SK-N-SH (cell line): ENCODE results near the gene ITIH6. TPM values are rescaled to one million over a fixed set of nuclear protein-coding genes. Genes with fewer than 3 reads are reported as not detected.

Experiments used
- CTCF ChIA-PET: fragments of 300-600, 350-600 bp; formaldehyde crosslinking; extraction: SDS; loops from one replicate; lab custom pipeline; 2021; lab: Yijun Ruan, JAX
- POLR2A ChIA-PET: fragments of 350-600 bp; sonication (Branson Sonifier 250); formaldehyde crosslinking; extraction: SDS; loops from one replicate; lab custom pipeline; 2020; ENCODE audit warnings: antibody characterized with exemption, inconsistent platforms; lab: Yijun Ruan, JAX
- DNase-seq: peaks from one replicate; pipeline ENCODE4 v3.0.0; 2012
- H2AFZ ChIP-seq: fragments of 200-600 bp; sonication (generic); 2 replicates; pipeline ENCODE4 v1.8.1; 2016; ENCODE audit warnings: antibody characterized with exemption, mild to moderate bottlenecking, low read depth
- H3F3A ChIP-seq: fragments of 200-600 bp; sonication (generic); replicated peaks from 2 replicates; pipeline ENCODE3; 2016; ENCODE audit warnings: antibody characterized with exemption, mild to moderate bottlenecking; ENCODE audit not compliant: insufficient read depth
- H3K27ac ChIP-seq, 2 experiments: fragments of 200-500 bp in 1 of 2; fragments of 200-600 bp in 1 of 2; sonication (Bioruptor generic) in 1 of 2; sonication (generic), shearing (Covaris generic) in 1 of 2; 2 replicates each; pipeline versions ENCODE4 v1.5.1 to v1.6.1; 2014 to 2016; ENCODE audit warnings: low read depth in 2 of 2, inconsistent platforms in 1 of 2, low read length in 1 of 2, mild to moderate bottlenecking in 1 of 2, mixed read lengths in 1 of 2
- H3K27me3 ChIP-seq: fragments of 200-600 bp; sonication (generic), shearing (Covaris generic); 2 replicates; pipeline ENCODE4 v1.6.1; 2016; ENCODE audit warnings: mixed run types; ENCODE audit not compliant: insufficient read depth
- H3K36me3 ChIP-seq, 2 experiments: fragments of 200-500 bp in 1 of 2; fragments of 200-600 bp in 1 of 2; sonication (Bioruptor generic) in 1 of 2; sonication (generic) in 1 of 2; replicated peaks in 1 of 2; 2 replicates each; pipeline versions ENCODE3 to v1.5.1; 2014 to 2016; ENCODE audit warnings: low read length in 1 of 2, mild to moderate bottlenecking in 1 of 2; ENCODE audit not compliant: insufficient read depth in 2 of 2, control insufficient read depth in 1 of 2
- H3K4me1 ChIP-seq, 2 experiments: fragments of 200-500 bp in 1 of 2; fragments of 200-600 bp in 1 of 2; sonication (Bioruptor generic) in 1 of 2; sonication (generic), shearing (Covaris generic) in 1 of 2; 2 replicates each; pipeline versions ENCODE4 v1.5.1 to v1.6.1; 2014 to 2016; ENCODE audit warnings: low read depth in 1 of 2, low read length in 1 of 2, mixed run types in 1 of 2; ENCODE audit not compliant: insufficient read depth in 2 of 2, control insufficient read depth in 1 of 2
- H3K4me2 ChIP-seq: fragments of 200-600 bp; sonication (generic), shearing (Covaris generic); 2 replicates; pipeline ENCODE4 v1.6.1; 2017; ENCODE audit warnings: mixed run types
- H3K4me3 ChIP-seq, 2 experiments: fragments of 200-500 bp in 1 of 2; fragments of 200-600 bp in 1 of 2; sonication (Bioruptor generic) in 1 of 2; sonication (generic), shearing (Covaris generic) in 1 of 2; 2 replicates each; pipeline versions ENCODE4 v1.5.1 to v1.8.1; 2014 to 2016; ENCODE audit warnings: low read depth in 2 of 2, inconsistent platforms in 1 of 2, low read length in 1 of 2, mild to moderate bottlenecking in 1 of 2, mixed read lengths in 1 of 2, moderate library complexity in 1 of 2
- H3K79me2 ChIP-seq: fragments of 200-600 bp; sonication (generic); 2 replicates; pipeline ENCODE4 v1.8.1; 2017; ENCODE audit warnings: mild to moderate bottlenecking; ENCODE audit not compliant: insufficient read depth
- H3K9ac ChIP-seq: fragments of 200-600 bp; sonication (generic); 2 replicates; pipeline ENCODE4 v1.6.1; 2017; ENCODE audit warnings: mixed run types
- H3K9me2 ChIP-seq: fragments of 200-600 bp; sonication (generic); 2 replicates; pipeline ENCODE4 v1.6.1; 2017; ENCODE audit warnings: mixed run types
- H3K9me3 ChIP-seq: fragments of 200-600 bp; sonication (generic); 2 replicates; pipeline ENCODE4 v1.6.1; 2017; ENCODE audit warnings: mixed run types, mild to moderate bottlenecking, moderate library complexity
- H4K20me1 ChIP-seq: fragments of 200-600 bp; sonication (generic); 2 replicates; pipeline ENCODE4 v1.6.1; 2017; ENCODE audit warnings: mild to moderate bottlenecking, mixed run types; ENCODE audit not compliant: insufficient read depth
- ELF1 ChIP-seq: IDR thresholded peaks from 2 replicates; pipeline ENCODE4 v1.4.0; 2012
- GATA2 ChIP-seq: sonication (generic); formaldehyde crosslinking; IDR thresholded peaks from 2 replicates; pipeline ENCODE4 v1.5.0; 2020; ENCODE audit warnings: mild to moderate bottlenecking, missing genetic modification reagents
- RAD21 ChIP-seq: IDR thresholded peaks from 2 replicates; pipeline ENCODE4 v1.6.1; 2012; ENCODE audit warnings: mild to moderate bottlenecking, low read length
- RXRA ChIP-seq: IDR thresholded peaks from 2 replicates; pipeline ENCODE4 v1.4.0; 2012; ENCODE audit warnings: low read depth, mild to moderate bottlenecking, borderline replicate concordance
- YY1 ChIP-seq: IDR thresholded peaks from 2 replicates; pipeline ENCODE4 v1.4.0; 2012; ENCODE audit warnings: low read depth, mild to moderate bottlenecking
- WGBS: methylation state at CpG from one replicate; pipeline ENCODE4 v1.1.6; 2017; ENCODE audit warnings: low lambda C conversion rate; 5-methylcytosine and 5-hydroxymethylcytosine counted together
- polyA plus RNA-seq, 3 experiments: library from polyadenylated mRNA; depleted of rRNA; stranded (reverse); fragments of >200 nt; gene quantifications; 2 replicates each; pipeline ENCODE4 v1.2.3, GENCODE V29; 2012
- TF ChIP-seq, protein P1 (sequence below): IDR thresholded peaks from 2 replicates; pipeline ENCODE4 v1.4.0; 2012; ENCODE audit warnings: low read depth
- TF ChIP-seq, protein P2 (sequence below): IDR thresholded peaks from 2 replicates; pipeline ENCODE4 v1.4.0; 2012; ENCODE audit warnings: low read depth, borderline replicate concordance
- TF ChIP-seq, protein P3 (sequence below): fragments of 150-350 bp; IDR thresholded peaks from 2 replicates; pipeline ENCODE4 v1.6.1; 2016; ENCODE audit warnings: mild to moderate bottlenecking, low read depth, low read length

ITIH6 gene
- polyA plus RNA-seq, 1 of the 3 experiments (the other 2 are of a cell fraction): not detected

DNA sequence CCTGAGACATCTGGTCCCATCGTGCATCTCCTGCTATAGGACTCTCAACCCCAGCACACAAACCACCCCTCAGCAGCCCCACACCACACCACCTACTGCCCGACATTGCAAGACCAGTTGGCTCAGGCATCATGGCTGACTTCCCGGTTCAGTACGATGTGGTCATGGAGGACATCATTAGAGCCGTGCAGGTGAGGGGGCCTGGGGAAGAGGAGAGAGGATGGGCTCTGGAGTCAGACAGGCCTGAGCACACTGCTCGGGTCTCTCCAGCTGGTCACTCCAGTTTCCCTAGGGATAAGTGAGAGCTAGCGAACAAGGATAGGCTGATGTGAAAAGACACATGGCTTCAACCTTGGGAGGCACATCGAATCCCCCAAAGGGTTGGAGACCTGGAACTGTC is 26.7 kb upstream of the ITIH6 start (continued):
- TF ChIP-seq, protein P1, sequence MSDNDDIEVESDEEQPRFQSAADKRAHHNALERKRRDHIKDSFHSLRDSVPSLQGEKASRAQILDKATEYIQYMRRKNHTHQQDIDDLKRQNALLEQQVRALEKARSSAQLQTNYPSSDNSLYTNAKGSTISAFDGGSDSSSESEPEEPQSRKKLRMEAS: no peak
- TF ChIP-seq YY1: no peak

DNA sequence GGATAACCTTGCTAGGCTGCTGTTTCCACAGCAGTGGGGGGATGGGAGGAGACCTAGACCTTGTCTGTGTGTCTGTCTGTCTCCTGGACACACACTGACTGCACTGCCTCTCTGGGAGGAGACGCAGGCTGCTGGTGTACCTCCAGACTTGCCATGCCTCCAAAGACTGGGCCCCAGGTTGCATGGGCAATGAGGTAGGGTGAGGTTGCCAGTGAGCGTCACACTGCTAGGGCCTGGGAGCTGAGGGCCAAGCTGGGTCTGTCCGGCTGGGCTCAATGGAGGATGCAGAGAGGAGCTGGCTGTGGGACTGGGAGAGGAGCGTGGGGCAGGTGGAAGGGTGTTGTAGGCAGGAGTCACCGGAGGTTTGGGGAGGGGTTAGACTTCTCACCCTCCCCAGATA is 26.1 kb upstream of the ITIH6 start:
- Histone ChIP-seq H3K79me2 (no peaks in the 10 kb centered on the region), H3K9ac (no peak overlapping the region), H3K9me3 (no peaks in the 10 kb centered on the region), H3K9me2 (no peaks in the 10 kb centered on the region), H2AFZ (no peak overlapping the region), H4K20me1 (no peaks in the 10 kb centered on the region), H3K4me1 (no peaks in the 10 kb centered on the region), H3K27ac (no peak overlapping the region), H3K36me3 (no peaks in the 10 kb centered on the region), H3K4me2 (no peak overlapping the region), H3K4me3 (no peak overlapping the region), H3F3A (no peaks in the 10 kb centered on the region), H3K27me3 (no peaks in the 10 kb centered on the region)
- WGBS: 49% methylated on average over 5 of the region's 5 CpGs
- POLR2A ChIA-PET: no interaction called here
- TF ChIP-seq, protein P2, sequence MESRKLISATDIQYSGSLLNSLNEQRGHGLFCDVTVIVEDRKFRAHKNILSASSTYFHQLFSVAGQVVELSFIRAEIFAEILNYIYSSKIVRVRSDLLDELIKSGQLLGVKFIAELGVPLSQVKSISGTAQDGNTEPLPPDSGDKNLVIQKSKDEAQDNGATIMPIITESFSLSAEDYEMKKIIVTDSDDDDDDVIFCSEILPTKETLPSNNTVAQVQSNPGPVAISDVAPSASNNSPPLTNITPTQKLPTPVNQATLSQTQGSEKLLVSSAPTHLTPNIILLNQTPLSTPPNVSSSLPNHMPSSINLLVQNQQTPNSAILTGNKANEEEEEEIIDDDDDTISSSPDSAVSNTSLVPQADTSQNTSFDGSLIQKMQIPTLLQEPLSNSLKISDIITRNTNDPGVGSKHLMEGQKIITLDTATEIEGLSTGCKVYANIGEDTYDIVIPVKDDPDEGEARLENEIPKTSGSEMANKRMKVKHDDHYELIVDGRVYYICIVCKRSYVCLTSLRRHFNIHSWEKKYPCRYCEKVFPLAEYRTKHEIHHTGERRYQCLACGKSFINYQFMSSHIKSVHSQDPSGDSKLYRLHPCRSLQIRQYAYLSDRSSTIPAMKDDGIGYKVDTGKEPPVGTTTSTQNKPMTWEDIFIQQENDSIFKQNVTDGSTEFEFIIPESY: no peak
- TF ChIP-seq ELF1 (no peak), RAD21 (no peak), RXRA (no peak)
- TF ChIP-seq, protein P3, sequence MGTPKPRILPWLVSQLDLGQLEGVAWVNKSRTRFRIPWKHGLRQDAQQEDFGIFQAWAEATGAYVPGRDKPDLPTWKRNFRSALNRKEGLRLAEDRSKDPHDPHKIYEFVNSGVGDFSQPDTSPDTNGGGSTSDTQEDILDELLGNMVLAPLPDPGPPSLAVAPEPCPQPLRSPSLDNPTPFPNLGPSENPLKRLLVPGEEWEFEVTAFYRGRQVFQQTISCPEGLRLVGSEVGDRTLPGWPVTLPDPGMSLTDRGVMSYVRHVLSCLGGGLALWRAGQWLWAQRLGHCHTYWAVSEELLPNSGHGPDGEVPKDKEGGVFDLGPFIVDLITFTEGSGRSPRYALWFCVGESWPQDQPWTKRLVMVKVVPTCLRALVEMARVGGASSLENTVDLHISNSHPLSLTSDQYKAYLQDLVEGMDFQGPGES: no peak
- DNase-seq: no peak
- CTCF ChIA-PET: no interaction called here

DNA sequence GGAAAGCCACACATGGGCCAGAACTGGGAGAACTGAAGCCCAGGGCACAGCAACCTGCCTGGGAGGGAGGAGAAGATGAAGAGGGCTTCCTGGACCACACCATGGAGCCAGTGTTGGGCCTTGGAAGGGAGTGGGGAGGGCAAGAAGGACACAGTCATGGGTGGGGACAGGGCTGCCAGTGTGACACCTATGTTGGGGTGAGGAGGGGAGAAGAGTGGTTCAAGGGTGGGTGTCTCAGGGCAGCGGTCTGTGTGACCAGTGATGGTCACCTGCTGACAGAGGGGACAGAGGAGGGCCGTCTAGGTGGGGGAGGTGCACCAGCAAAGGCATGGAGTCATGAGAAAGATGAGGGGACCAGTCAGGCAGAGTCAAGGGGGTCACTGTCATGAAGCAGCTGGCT is 23.3 kb upstream of the ITIH6 start:
- 22% methylated on average over 2 of the region's 2 CpGs for WGBS

More for the DNA sequence above, 23.3 kb upstream of the ITIH6 start:
- H4K20me1 ChIP-seq: no peaks in the 10 kb centered on the region
- POLR2A ChIA-PET: no interaction called here
- no peak for DNase-seq
- no peaks in the 10 kb centered on the region for H3K9me3 ChIP-seq
- H3K27me3 ChIP-seq: no peaks in the 10 kb centered on the region
- H3K36me3 ChIP-seq: no peaks in the 10 kb centered on the region
- H3K4me1 ChIP-seq: peaks cover 0 to 2% of the 10 kb centered on the region in 2 experiments; a peak in 1 of 4 replicates
- no peak overlapping the region for H3K4me2 ChIP-seq
- no peaks in the 10 kb centered on the region for H3K9me2 ChIP-seq
- no peaks in the 10 kb centered on the region for H3F3A ChIP-seq
- H2AFZ ChIP-seq: no peak overlapping the region
- H3K9ac ChIP-seq: no peak overlapping the region
- no peaks in the 10 kb centered on the region for H3K79me2 ChIP-seq
- CTCF ChIA-PET: no interaction called here
- no peak overlapping the region for H3K27ac ChIP-seq
- no peak overlapping the region for H3K4me3 ChIP-seq
- no peak for TF ChIP-seq GATA2 (CRISPR knock-in tag)
- TF ChIP-seq, protein P1: no peak
